SK-N-MC (cell line): ENCODE measurements around the gene VIPR2.

ENCODE experiments used
- EZH2 ChIP-seq: fragments of 200-600 bp; sonication (generic); IDR thresholded peaks from one replicate; pipeline ENCODE4 v1.6.1; 2017; ENCODE audit warnings: antibody characterized with exemption
- FOXP2 ChIP-seq: optimal IDR thresholded peaks from 2 replicates; pipeline ENCODE3; 2011; ENCODE audit warnings: mild to moderate bottlenecking, moderate library complexity; ENCODE audit not compliant: insufficient read depth; ENCODE audit errors: extremely low read length, control extremely low read depth
- POLR2AphosphoS5 ChIP-seq: IDR thresholded peaks from 2 replicates; pipeline ENCODE4 v1.6.1; 2012; ENCODE audit warnings: mild to moderate bottlenecking, low read depth, low read length, borderline replicate concordance

- TF ChIP-seq EZH2 (no peak), POLR2AphosphoS5 (no peak), FOXP2 (no peak)
Observed at GRCh38 chr7:159056737-159057136, 87.9 kb downstream of the VIPR2 start.
